ENCODE measurements around the gene CST6. TPM values are rescaled to one million over a fixed set of nuclear protein-coding genes. Genes with fewer than 3 reads are reported as not detected.

The CST6 gene
- polyA plus RNA-seq, 3 donors = 0.41 TPM; not detected in 2

DNA sequence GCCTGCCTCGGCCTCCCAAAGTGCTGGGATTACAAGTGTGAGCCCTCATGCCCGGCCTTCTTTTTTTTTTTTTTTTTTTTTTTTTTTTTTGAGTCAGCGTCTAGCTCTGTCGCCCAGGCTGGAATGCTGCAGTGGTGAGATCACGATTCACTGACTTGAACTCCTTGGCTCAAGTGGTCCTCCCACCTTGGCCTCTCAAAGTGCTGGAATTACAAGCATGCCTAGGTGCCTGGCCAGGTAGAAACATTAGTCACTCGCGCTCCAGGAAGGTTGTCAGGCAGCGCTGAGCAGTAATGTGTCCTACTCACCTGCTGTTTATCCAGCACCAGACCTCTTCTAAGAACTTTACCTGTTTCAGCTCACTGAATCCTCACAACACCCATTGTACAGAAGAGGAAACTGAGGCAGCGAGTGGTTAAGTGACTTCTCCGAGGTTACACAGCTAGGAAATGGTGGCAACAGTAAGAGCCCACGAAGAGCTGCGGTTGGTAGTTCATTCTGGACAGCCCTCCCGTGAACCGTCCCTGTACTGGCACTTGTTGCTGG lies 496 bp upstream of the CST6 start:
- no peak overlapping the region for H3K4me3 ChIP-seq (replicated peaks in 1 of 3; ENCODE audit: low read depth in 2 of 3, low read length in 3 of 3)
- intact Hi-C loops (cut with micrococcal nuclease) = no loop called here
- TF ChIP-seq CTCF (IDR thresholded peaks at IDR 0.05) = no peak

DNA sequence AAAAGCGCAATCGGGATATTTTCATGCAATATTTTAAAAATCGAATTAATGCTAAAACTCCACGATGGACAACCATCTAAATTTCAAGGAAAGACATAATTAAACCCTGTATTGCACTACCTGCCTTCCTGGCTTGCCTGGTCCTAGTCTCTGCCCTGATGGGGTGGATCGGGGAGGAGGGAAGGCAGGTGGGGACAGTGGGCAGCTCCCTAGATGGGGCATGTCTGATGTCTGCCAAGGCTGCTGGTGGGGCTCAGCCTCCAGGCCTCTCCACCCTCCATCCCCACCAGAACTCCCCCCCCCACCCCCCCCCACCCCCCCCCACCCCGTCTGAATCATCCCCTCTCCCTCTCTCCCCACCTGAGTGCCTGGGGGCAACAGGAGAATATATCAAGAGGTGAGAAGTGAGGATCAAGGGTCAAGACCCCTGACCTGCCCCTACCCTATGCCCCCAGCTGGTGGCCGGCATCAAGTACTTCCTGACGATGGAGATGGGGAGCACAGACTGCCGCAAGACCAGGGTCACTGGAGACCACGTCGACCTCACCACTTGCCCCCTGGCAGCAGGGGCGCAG lies 650 bp downstream of the CST6 start:
- WGBS (ENCODE audit: insufficient coverage) = 44% methylated on average over 6 of the region's 12 CpGs
- Histone ChIP-seq H3K36me3 (replicated peaks in 1 of 2; ENCODE audit: control insufficient read depth in 1 of 2, insufficient read depth in 2 of 2, low read length in 2 of 2) (peaks cover 4 to 8% of the 10 kb centered on the region in 2 donors), H3K4me2 (replicated peaks; ENCODE audit: extremely low read depth, low read length, poor library complexity, severe bottlenecking) (peak overlapping the region; percentile 53), H3K9me3 (replicated peaks in 1 of 2; ENCODE audit: control insufficient read depth in 1 of 2, insufficient read depth in 1 of 2, low read length in 2 of 2) (no peaks in the 10 kb centered on the region), H3K9ac (ENCODE audit: insufficient read depth, low read length, poor library complexity, severe bottlenecking) (no peak overlapping the region), H3K27ac (ENCODE audit: low read depth in 1 of 2, low read length in 2 of 2) (peak overlapping the region in 1 of 2 donors; percentile 28), H3K4me3 (replicated peaks in 1 of 3; ENCODE audit: low read depth in 2 of 3, low read length in 3 of 3) (no peak overlapping the region), H4K20me1 (ENCODE audit: insufficient read depth, low read length) (no peaks in the 10 kb centered on the region), H2AFZ (ENCODE audit: insufficient read depth, low read depth, low read length, poor library complexity, severe bottlenecking) (no peak overlapping the region), H3K27me3 (ENCODE audit: control insufficient read depth in 2 of 2, insufficient read depth in 2 of 2, low read length in 2 of 2) (peaks cover 14 to 23% of the 10 kb centered on the region in 2 donors), H3K79me2 (ENCODE audit: insufficient read depth, low read length) (no peaks in the 10 kb centered on the region), H3K4me1 (ENCODE audit: control insufficient read depth in 1 of 2, insufficient read depth in 2 of 2, low read length in 2 of 2) (peaks cover 42 to 43% of the 10 kb centered on the region in 2 donors)
- Mint-ChIP-seq H3K4me1 (peaks cover 40% of the 10 kb centered on the region), H3K27ac (peak overlapping the region in 5 of 7 donors; percentile 61 to 87 (median 80)), H3K36me3 (peaks cover 9 to 16% of the 10 kb centered on the region in 2 donors), H3K4me3 (peak overlapping the region in 1 of 2 donors; percentile 71), H3K9me3 (peaks cover 0 to 5% (median 2%) of the 10 kb centered on the region in 7 donors), H3K27me3 (ENCODE audit: low read depth in 3 of 3) (peaks cover 22 to 35% (median 34%) of the 10 kb centered on the region in 3 donors)
- intact Hi-C loops (cut with micrococcal nuclease) = no loop called here
- no peak for TF ChIP-seq CTCF (IDR thresholded peaks at IDR 0.05)
- DNase-seq = no peak

More for the DNA sequence above, 496 bp upstream of the CST6 start:
- Histone ChIP-seq H4K20me1 (ENCODE audit: insufficient read depth, low read length) (no peaks in the 10 kb centered on the region), H2AFZ (ENCODE audit: insufficient read depth, low read depth, low read length, poor library complexity, severe bottlenecking) (peak overlapping the region; percentile 48), H3K27ac (ENCODE audit: low read depth in 1 of 2, low read length in 2 of 2) (no peak overlapping the region), H3K27me3 (ENCODE audit: control insufficient read depth in 2 of 2, insufficient read depth in 2 of 2, low read length in 2 of 2) (peaks cover 14 to 23% of the 10 kb centered on the region in 2 donors), H3K9me3 (replicated peaks in 1 of 2; ENCODE audit: control insufficient read depth in 1 of 2, insufficient read depth in 1 of 2, low read length in 2 of 2) (no peaks in the 10 kb centered on the region), H3K9ac (ENCODE audit: insufficient read depth, low read length, poor library complexity, severe bottlenecking) (no peak overlapping the region), H3K79me2 (ENCODE audit: insufficient read depth, low read length) (no peaks in the 10 kb centered on the region), H3K36me3 (replicated peaks in 1 of 2; ENCODE audit: control insufficient read depth in 1 of 2, insufficient read depth in 2 of 2, low read length in 2 of 2) (peaks cover 0 to 4% of the 10 kb centered on the region in 2 donors), H3K4me1 (ENCODE audit: control insufficient read depth in 1 of 2, insufficient read depth in 2 of 2, low read length in 2 of 2) (peaks cover 42 to 43% of the 10 kb centered on the region in 2 donors), H3K4me2 (replicated peaks; ENCODE audit: extremely low read depth, low read length, poor library complexity, severe bottlenecking) (peak overlapping the region; percentile 3)
- Mint-ChIP-seq H3K27ac (no peak overlapping the region), H3K4me1 (peaks cover 40% of the 10 kb centered on the region), H3K9me3 (peaks cover 0 to 5% (median 2%) of the 10 kb centered on the region in 7 donors), H3K27me3 (ENCODE audit: low read depth in 3 of 3) (peaks cover 22 to 35% (median 34%) of the 10 kb centered on the region in 3 donors), H3K36me3 (peaks cover 0 to 6% of the 10 kb centered on the region in 2 donors), H3K4me3 (peak overlapping the region in 1 of 2 donors; percentile 79)
- DNase-seq = no peak
- 66% methylated on average over 11 of the region's 14 CpGs for WGBS (ENCODE audit: insufficient coverage)
